Measurements from ENCODE around the gene C2orf92.

C2orf92 gene

DNA sequence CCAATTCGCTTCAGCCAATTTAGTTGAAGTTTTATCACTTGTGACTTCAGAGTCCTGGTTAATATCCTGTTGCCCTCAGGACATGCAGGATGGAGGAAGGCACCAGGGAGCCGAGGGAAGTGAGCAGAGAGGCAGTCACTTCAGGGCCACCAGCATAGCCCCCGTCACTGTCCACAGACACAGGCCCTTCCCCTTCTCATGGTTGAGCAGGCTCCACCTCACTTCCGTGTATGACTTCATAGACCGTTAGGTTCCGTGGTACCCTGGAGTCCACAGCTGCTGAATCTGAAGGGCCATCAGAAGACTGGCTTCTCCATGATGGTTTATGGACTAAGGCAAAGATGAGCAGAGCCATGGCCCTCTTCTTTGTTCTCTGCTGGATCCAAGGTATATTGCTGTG, at the start of gene C2orf92:
Gene C2orf92 (plus strand): TSS at position 266 of the 400 bp plus-strand sequence. CDS start 76 bp downstream, at position 342.
- TF ChIP-seq CTCF (IDR thresholded peaks at IDR 0.05) = no peak

DNA sequence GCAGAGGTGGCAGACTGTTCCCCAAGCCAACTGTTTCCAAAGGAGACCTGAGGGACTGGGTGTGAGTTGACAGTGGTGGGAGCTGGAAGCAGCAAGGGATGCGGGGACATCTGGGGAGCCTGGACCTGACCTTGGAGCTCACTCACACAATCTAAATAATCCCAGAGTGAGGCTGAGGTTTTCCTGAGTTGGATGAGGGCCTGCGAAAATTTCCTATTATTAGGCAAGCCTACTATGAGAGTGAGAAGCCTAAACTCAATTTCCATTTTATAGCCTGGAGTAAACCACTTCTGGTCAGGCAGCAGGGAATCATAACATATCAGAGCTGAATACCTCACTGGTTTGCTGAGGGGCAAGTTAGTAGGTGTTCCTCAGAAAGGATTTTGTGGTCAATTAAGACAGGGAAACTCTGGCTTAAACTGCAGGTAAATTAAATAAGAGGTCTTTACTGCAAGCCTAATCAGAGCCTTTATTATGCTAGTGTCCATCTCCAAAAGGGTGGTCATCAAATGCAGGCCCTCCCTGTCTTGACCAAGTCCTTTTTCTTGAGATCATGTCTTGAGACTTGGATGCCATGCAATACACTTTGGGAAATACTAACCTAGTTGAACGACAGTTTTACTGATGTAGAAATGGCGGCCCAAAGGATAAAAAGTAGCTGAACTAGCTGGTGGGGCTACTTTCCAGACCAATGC, 25.3 kb upstream of the C2orf92 start:
- TF ChIP-seq CTCF (IDR thresholded peaks at IDR 0.05) = no peak

DNA sequence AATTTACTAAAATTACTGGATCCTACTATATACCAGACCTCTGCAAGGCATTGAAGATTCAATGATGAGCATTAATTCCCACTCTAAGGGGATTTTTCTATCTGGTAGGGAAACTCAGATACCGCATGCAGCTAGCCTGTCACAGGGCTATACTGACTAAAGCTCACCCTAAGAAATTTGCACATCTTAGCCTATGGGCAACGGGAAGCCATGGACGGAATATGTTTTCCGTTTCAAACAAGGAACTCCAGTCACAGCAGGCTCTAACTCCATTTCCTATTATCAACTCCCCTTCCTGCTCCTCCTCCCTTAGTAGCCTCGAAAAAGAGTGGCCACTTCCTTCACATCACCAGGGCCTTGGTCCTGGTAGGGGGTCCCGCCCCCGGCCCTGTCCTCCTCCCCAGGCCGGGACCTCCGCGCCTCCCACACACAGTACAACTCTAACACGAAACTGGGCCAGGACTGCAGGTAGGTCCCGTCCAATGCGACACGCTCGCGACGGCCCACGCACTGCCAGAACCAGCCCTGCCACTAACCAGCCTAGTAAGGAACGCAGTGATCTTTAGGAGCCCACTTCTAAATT, 24.3 kb upstream of the C2orf92 start:
- TF ChIP-seq CTCF (IDR thresholded peaks at IDR 0.05) = no peak

GRCh38 chr2:97645695-97646629, 23.6 kb upstream of the C2orf92 start, which contains the start of gene COX5B:
COX5B (plus strand) TSS chr2:97646062; CDS start chr2:97646087, 25 bp downstream.
- no peak for TF ChIP-seq CTCF (IDR thresholded peaks at IDR 0.05)

DNA sequence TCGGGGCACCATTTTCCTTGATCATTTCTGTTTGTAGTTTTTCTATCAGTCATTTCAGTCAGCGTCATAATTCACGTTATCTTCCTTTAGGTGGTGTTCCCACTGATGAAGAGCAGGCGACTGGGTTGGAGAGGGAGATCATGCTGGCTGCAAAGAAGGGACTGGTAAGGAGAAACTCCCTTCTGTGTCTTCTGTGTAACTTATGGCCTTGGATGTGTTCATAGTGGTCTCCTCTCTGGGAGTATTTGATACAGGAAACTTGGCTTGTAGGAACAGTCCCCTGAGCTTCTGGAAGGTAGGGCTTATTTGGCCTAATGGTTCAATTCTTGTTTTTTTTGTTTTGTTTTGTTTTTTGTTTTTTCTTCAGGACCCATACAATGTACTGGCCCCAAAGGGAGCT, 22.5 kb upstream of the C2orf92 start:
- no peak for TF ChIP-seq CTCF (IDR thresholded peaks at IDR 0.05)

GRCh38 chr2:97651114-97651513, 18.4 kb upstream of the C2orf92 start:
- TF ChIP-seq CTCF (IDR thresholded peaks at IDR 0.05) = no peak

DNA sequence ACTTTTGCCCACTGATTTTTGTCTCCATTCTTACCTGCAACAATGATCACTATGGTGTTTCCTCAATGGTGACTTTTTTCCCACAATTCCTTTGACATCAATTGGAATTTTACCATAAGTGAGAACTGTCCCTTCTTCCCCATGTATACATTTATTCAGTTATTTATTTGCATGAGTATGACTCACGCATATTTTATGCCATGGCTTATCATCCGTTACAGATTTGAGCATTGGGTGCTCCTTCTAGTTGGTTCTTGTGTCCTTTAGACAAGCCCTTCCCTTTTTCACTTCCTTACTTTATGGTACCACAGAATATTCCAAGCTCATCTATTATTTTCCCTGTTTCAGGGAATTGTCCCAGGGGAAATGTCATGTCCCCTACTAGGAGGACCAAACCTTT, 16.0 kb upstream of the C2orf92 start:
- no peak for TF ChIP-seq CTCF (IDR thresholded peaks at IDR 0.05)

All from LNCAP (cell line).